GM19467 (cell line): ENCODE measurements around the gene ELAC1.
"Not testable (repeated sequence)": the region's sequence is repeated elsewhere in the genome, so short reads cannot be mapped to it uniquely, and the experiment has no call there.

Source experiments
- ATAC-seq: cut with Tn5 transposase; IDR thresholded peaks from one replicate; pipeline ENCODE4 v1.9.1; 2021; ENCODE audit warnings: mild to moderate bottlenecking, moderate library complexity; ENCODE audit not compliant: unreplicated experiment

Gene ELAC1

GRCh38 chr18:50967714-50968661 is at the start of gene ELAC1:
TSS of gene ELAC1 (plus strand) at chr18:50968040. CDS start at chr18:50974405, 6,365 bp downstream.
- ATAC-seq = peak; percentile 96

- no peak for ATAC-seq
Observed at GRCh38 chr18:50918153-50918552, 49.7 kb upstream of the ELAC1 start.

- ATAC-seq = no peak
Observed at GRCh38 chr18:50924372-50924771, 43.5 kb upstream of the ELAC1 start.

GRCh38 chr18:50926521-50926920 is 41.3 kb upstream of the ELAC1 start:
- no peak for ATAC-seq

- ATAC-seq = no peak
Observed at GRCh38 chr18:50928551-50928950, 39.3 kb upstream of the ELAC1 start.

GRCh38 chr18:50933684-50934083 is 34.2 kb upstream of the ELAC1 start:
- ATAC-seq = no peak

GRCh38 chr18:50934545-50935211 is 33.2 kb upstream of the ELAC1 start:
- no peak for ATAC-seq

- no peak for ATAC-seq
Observed at GRCh38 chr18:50935493-50936191, 32.2 kb upstream of the ELAC1 start.

GRCh38 chr18:50937183-50937582 is 30.7 kb upstream of the ELAC1 start:
- no peak for ATAC-seq

- no peak for ATAC-seq
Observed at GRCh38 chr18:50938912-50939311, 28.9 kb upstream of the ELAC1 start.

GRCh38 chr18:50944245-50944932 is 23.5 kb upstream of the ELAC1 start:
- ATAC-seq = no peak

- ATAC-seq = not testable (repeated sequence)
Observed at GRCh38 chr18:50945918-50946317, 21.9 kb upstream of the ELAC1 start.

- no peak for ATAC-seq
Observed at GRCh38 chr18:50947899-50948298, 19.9 kb upstream of the ELAC1 start.

GRCh38 chr18:50949185-50949584 is 18.7 kb upstream of the ELAC1 start:
- ATAC-seq = no peak

- ATAC-seq = no peak
Observed at GRCh38 chr18:50950626-50951025, 17.2 kb upstream of the ELAC1 start.

GRCh38 chr18:50953822-50954221 is 14.0 kb upstream of the ELAC1 start:
- no peak for ATAC-seq

- no peak for ATAC-seq
Observed at GRCh38 chr18:50955253-50955652, 12.6 kb upstream of the ELAC1 start.

- ATAC-seq = no peak
Observed at GRCh38 chr18:50956116-50956515, 11.7 kb upstream of the ELAC1 start.

- ATAC-seq = no peak
Observed at GRCh38 chr18:50961974-50962373, 5.9 kb upstream of the ELAC1 start.

GRCh38 chr18:50969448-50969847 is 1.6 kb downstream of the ELAC1 start:
- ATAC-seq = no peak

GRCh38 chr18:50970006-50970405 is 2.2 kb downstream of the ELAC1 start:
- no peak for ATAC-seq
